GM18867 (cell line): ENCODE measurements around the gene KLHL29.
A peak's percentile ranks its signal among the peaks of the same experiment; 100 is the strongest.
"Not testable (repeated sequence)": the region's sequence is repeated elsewhere in the genome, so short reads cannot be mapped to it uniquely, and the experiment has no call there.

Source experiments
- ATAC-seq: cut with Tn5 transposase; IDR thresholded peaks from one replicate; pipeline ENCODE4 v1.9.1; 2021; ENCODE audit warnings: mild to moderate bottlenecking, moderate library complexity; ENCODE audit not compliant: unreplicated experiment

The KLHL29 gene

GRCh38 chr2:23734416-23734815 is 349.4 kb downstream of the KLHL29 start:
- no peak for ATAC-seq

GRCh38 chr2:23736783-23737182 is 351.8 kb downstream of the KLHL29 start:
- not testable (repeated sequence) for ATAC-seq

- ATAC-seq: no peak
Measured at GRCh38 chr2:23745068-23745725, 360.2 kb downstream of the KLHL29 start.

- ATAC-seq: peak; percentile 48
Measured at GRCh38 chr2:23745726-23746105, 360.7 kb downstream of the KLHL29 start.

- no peak for ATAC-seq
Measured at GRCh38 chr2:23746141-23746863, 361.3 kb downstream of the KLHL29 start.

- ATAC-seq: no peak
Measured at GRCh38 chr2:23751747-23752265, 366.8 kb downstream of the KLHL29 start.

GRCh38 chr2:23753291-23754010 is 368.5 kb downstream of the KLHL29 start:
- ATAC-seq: no peak

GRCh38 chr2:23754970-23755369 is 370.0 kb downstream of the KLHL29 start:
- no peak for ATAC-seq

- no peak for ATAC-seq
Measured at GRCh38 chr2:23756593-23757292, 371.8 kb downstream of the KLHL29 start.

- ATAC-seq: no peak
Measured at GRCh38 chr2:23757686-23758433, 372.9 kb downstream of the KLHL29 start.
